Activated CD8-positive, alpha-beta memory T cell treated with anti-CD3 and anti-CD28 coated beads for 1 hour (primary cell): ENCODE data around the gene AXL.
"Not testable (repeated sequence)": the region's sequence is repeated elsewhere in the genome, so short reads cannot be mapped to it uniquely, and the experiment has no call there.

Experiments
- DNase-seq, 2 donors: peaks; one replicate each; pipeline ENCODE4 v3.0.0-alpha.2; 2020; ENCODE audit warnings: low read depth in 1 of 2; ENCODE audit errors: extremely low read depth in 1 of 2

AXL gene

DNA sequence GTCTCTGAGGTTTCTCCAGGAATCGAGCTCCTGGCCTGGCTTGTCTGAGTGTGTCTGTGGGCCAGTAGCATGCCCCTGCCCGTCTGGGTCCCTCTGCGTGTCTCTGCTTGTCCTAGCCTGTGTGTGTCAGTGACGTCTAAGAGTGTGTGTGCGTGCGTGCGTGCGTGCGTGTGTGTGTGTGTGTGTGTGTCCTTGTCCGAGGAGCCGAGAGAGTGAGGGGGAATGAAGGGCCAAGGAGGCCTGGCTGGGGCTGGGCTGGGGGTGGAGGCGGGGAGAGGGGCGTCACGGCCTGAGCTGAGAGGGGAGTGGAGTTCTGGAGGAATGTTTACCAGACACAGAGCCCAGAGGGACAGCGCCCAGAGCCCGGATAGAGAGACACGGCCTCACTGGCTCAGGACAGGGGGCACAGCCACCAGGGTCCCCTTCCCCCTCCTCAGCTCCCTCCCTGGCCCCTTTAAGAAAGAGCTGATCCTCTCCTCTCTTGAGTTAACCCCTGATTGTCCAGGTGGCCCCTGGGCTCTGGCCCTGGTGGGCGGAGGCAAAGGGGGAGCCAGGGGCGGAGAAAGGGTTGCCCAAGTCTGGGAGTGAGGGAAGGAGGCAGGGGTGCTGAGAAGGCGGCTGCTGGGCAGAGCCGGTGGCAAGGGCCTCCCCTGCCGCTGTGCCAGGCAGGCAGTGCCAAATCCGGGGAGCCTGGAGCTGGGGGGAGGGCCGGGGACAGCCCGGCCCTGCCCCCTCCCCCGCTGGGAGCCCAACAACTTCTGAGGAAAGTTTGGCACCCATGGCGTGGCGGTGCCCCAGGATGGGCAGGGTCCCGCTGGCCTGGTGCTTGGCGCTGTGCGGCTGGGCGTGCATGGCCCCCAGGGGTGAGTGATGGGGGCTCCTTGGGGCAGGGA lies at the start of gene AXL:
Gene AXL (plus strand): TSS at position 609 of the 893 bp plus-strand sequence. CDS start 170 bp downstream, at position 779.
- DNase-seq, result no peak

GRCh38 chr19:41172297-41173164 lies 46.5 kb upstream of the AXL start:
- no peak for DNase-seq

DNA sequence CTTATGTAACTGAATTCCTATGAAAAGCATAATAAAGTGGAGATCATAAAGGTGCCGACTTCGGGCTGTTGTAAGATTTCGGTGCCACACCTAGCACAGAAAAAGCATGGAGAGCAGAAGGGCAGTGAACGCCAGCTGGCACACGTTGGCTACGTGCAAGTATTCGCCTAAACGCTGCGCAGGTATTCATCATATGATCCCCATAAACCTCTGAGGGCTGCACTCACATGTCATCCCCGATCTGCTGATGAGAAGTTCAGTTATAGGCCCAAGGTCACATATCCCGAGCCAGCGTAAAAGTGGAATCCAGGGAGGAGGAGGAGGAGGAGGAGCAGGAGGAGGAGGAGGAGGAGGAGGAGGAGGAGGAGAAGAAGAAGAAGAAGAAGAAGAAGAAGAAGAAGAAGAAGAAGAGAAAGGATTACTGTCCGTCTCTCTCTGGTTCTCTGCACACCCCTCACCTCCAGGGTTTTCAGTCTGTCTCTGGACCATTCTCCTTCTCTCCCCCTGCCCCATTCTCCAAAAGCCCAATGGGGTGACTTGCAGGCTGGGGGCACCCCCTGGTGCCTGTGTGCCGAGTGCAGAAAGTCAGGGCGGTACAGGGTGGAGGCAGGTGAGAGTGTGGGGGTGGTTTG lies 44.6 kb upstream of the AXL start:
- no peak for DNase-seq

DNA sequence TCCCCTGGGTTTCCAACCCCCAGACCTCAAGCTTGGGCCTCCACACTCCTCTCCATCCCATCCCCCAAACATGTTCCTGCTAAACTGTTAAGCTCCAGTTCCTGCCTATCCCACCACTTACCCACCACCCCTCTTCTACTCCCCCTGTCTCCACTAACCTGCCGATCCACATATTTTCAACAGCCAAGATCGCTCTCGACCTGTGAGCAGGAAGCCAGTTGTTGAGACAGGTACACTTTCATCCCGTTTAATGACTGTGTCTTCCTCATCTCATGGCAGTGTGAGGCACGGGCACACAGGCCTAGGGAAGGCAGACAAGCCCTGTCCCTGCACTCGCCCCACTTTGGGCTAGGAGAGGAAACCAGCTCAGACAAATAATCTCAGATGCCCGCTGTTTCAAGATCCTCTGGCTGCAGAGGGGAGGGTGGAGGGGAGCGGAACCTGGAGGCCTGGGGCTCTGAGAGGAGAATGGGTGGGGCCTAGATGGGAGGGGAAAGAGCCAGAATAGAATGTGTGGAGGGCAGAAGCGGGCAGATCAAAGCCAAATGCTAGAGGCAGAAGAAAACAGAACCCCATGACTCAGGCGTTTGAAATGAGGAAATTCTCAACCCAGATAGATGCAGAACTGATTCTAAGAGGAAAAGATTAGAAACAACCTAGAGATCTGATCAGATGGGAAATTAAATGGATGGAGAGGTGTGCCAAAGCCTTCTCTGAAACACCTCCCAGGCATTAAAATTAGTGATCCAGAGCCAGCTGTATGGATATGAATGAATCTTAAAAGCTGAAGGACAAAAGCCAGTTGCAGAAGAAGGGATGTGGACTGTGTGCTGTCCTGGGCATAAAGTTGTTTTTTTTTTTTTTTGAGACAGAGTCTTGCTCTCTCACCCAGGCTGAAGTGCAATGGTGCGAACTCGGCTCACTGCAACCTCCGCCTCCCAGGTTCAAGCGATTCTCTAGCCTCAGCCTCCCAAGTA lies 42.9 kb upstream of the AXL start:
- DNase-seq, result peak in 1 of 2 donors; percentile 11

GRCh38 chr19:41180173-41180572 lies 38.9 kb upstream of the AXL start:
- not testable (repeated sequence) for DNase-seq

DNA sequence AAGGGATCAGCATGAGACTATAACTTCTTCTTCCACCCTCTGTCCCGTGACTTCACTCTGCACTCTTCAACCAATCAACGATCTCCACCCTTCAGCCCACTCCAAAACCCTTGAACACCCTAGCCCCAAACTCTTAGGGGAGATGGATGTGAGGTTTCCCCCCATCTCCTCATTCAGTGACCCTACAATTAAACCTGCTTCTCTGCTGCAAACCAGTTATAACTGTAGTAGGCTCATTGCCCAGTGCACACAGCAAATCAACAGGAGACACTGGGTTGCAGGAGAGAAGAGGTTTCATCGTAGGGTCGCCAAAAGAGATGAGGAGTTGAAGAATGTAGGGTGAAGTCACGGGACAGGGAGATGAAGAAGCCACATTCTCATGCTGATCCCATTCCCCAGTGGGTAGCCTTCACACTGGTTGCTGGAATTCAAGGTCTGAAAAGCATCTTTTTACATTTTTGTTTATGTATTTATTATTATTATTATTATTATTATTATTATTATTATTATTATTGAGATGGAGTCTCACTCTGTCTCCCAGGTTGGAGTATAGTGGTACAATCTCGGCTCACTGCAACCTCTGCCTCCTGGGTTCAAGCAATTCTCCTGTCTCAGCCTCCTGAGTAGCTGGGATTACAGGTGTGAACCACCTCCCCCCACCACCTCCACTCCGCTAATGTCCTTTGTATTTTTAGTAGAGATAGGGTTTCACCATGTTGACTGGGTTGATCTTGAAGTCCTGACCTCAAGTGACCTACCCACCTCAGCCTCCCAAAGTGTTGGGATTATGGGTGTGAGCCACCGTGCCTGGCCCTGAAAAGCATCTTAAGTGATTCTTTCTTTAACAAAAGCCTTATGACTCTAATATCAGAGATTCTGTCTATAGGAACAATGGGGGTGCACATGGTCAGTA lies 31.8 kb upstream of the AXL start:
- no peak for DNase-seq

GRCh38 chr19:41187884-41188279 lies 31.1 kb upstream of the AXL start:
- no peak for DNase-seq

GRCh38 chr19:41189425-41190065 lies 29.5 kb upstream of the AXL start:
- DNase-seq, result no peak

GRCh38 chr19:41192574-41193429 lies 26.2 kb upstream of the AXL start, which contains the start of gene CYP2S1:
TSS of gene CYP2S1 (plus strand) at chr19:41193219. CDS start at chr19:41193265, 46 bp downstream.
- no peak for DNase-seq

DNA sequence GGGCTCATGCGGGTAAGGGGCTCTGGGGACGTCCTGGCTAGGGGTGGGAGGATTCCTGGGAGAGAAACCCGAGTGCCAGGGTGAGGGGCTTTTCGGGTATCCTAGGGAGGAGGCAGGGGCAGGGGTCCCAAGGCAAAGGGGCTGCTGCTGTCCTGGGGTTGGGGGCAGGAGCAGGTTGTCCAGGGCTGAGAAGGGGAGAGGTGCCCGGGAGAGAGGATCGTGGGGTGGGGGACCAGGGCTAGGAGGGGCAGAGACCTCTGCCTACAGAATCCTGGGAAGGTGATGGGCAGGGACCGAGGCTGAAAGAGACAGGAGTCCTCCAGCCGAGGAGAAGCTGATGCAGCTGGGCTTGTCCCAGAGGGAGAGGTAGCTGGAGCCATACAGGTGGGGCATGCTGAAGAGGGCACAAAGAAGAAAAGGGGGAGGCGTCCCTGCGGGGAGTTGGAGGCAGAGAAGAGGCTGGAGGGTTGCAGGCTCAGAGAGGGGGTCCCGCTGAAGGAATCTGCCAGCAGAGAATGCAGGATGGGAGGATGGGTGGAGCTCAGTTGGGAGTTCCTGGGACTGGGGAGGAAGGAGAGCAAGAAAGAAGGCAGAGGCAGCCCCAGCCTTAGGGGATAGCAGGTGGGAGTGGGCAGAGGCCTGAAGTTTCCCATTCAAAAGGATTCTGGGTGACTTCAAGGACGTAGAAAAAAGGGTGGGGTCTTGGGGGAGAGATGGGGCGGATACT lies 25.4 kb upstream of the AXL start:
- no peak for DNase-seq

DNA sequence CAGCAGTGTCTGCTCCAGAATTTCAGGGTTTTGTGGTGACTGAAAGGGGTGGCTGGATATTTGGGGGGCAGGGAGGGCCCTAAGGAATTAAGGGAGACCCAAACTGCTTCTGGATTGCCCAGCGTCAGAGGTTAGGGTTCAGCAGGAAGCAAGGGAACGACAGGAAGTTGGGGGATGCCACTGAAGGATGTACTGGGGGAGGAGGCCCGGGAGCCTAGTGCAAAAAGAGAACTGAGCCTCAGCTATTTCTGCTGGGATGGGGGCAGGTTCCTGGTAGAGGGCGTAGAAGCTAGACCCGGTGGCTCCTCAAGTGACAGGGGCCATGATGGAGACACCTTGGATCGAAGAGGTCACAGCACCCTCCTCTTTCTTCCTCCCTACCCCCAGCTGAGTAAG lies 24.9 kb upstream of the AXL start:
- DNase-seq, result no peak

DNA sequence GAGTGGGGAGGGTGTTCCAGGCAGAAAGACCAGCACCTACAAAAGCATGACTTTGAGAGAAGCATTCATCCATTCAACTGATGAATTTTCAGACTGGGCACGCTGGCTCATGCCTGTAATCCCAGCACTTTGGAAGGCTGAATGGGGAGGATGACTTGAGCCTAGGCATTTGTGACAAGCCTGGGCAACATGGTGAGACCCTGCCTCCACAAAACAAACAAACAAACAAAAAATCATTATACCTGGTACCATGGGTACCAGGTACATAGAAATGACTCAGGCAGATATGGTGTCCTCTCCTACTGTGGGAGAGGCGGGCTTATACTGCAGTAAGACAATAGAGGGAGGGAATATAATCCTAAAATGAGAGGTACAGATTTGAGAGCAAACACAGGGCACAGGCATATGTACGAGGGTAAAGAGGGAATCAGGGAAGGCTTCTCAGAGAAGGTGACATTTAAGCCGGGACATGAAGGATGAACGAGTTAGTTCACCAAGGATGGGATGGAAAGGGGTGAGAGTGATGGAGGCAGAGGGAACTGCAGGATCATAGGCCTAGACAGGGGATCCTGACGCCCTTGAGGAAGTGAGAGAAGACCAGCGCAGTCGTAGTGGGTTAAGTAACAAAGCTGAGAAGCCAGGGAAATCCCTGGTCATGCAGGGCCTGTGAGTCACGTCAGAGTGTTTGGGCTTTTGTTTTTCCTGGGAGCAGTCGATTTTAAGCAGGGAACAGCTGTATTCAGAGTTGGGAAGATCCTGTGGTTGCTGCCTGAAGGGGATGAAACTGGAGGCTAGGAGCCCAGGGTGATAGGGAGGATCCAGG lies 23.1 kb upstream of the AXL start:
- no peak for DNase-seq

DNA sequence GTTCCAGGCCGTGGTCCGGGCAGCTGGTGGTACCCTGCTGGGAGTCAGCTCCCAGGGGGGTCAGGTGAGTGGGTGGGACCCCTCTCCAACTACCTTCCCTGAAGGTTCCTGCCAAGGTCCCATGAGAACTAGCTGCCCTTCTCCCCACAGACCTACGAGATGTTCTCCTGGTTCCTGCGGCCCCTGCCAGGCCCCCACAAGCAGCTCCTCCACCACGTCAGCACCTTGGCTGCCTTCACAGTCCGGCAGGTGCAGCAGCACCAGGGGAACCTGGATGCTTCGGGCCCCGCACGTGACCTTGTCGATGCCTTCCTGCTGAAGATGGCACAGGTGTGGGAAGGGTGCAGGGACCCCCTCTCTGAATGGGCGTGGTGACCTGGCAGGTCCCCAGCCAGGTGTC lies 20.5 kb upstream of the AXL start:
- no peak for DNase-seq

- DNase-seq, result no peak
These were observed 15.7 kb upstream of the AXL start for GRCh38 chr19:41203371-41203770.

DNA sequence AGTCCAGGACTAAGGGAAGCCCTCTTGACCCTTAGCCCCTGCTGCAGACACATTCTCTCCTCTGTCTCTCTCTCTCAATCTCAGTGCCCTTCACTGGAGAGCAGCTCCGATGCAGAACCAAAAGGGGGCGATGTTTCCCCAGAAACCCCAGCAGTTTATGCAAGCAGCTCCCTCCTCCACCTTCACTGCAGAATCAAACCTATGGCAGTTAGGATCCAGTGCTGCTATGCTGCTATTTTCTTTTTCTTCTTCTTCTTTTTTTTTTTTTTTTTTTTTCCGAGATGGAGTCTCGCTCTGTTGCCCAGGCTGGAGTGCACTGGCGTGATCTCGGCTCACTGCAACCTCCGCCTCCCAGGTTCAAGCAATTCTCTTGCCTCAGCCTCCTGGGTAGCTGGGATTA lies 14.7 kb upstream of the AXL start:
- peak; percentile 68 to 70 for DNase-seq

DNA sequence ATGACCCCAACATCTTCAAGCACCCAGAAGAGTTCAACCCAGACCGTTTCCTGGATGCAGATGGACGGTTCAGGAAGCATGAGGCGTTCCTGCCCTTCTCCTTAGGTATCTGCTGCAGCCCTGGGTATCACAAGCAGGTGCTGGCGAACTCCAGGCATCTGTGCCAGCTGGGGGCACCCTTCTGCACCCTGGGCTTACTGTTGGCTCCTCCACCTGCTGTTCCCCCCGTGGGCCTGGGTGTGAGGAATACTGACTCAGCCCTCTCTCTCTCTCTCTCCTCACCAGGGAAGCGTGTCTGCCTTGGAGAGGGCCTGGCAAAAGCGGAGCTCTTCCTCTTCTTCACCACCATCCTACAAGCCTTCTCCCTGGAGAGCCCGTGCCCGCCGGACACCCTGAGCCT lies 13.0 kb upstream of the AXL start:
- no peak for DNase-seq
